DND-41 (cell line): ENCODE measurements around the gene TUBGCP4.

Experiments
- EZH2 ChIP-seq: IDR thresholded peaks from 3 replicates; pipeline ENCODE4 v1.6.1; 2012; ENCODE audit warnings: borderline replicate concordance, low read depth, mild to moderate bottlenecking, moderate library complexity, low read length, inconsistent platforms; ENCODE audit not compliant: severe bottlenecking
- TF ChIP-seq, protein P1 (sequence below): IDR thresholded peaks from 2 replicates; pipeline ENCODE4 v1.5.1; 2012; ENCODE audit warnings: borderline replicate concordance, low read length, moderate library complexity, mild to moderate bottlenecking; ENCODE audit not compliant: poor library complexity, severe bottlenecking; ENCODE audit errors: extremely low read depth

DNA sequence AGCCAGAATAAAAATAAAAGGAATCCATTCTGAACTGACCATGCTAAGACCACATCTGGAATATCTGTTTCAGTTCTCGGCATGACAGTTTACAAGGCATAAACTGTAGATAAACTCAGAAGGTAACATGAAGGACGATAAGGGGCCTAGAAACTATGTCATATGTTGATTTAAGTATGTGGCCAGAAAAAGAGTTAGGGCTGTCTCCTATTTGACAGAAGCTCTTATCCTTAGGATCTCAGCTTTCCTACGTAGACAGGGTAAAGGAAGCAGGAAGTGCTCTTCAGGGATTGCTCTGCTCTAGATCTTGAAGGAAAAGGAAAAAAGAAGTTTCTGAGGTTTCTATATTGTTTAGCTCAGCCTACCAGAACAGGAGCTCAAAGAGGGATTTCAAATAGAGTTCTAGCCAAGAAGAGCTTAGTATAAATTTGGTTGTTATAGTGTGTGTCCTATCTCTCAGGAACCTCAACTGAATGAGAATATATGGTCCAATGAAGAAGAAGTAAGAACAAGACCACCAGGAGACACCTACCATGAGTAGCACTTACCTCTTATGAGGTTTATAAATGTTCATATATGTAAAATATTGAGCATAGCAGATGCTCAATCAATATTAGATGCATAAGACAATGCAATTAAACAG, 62.9 kb downstream of the TUBGCP4 start:
- TF ChIP-seq, protein P1, sequence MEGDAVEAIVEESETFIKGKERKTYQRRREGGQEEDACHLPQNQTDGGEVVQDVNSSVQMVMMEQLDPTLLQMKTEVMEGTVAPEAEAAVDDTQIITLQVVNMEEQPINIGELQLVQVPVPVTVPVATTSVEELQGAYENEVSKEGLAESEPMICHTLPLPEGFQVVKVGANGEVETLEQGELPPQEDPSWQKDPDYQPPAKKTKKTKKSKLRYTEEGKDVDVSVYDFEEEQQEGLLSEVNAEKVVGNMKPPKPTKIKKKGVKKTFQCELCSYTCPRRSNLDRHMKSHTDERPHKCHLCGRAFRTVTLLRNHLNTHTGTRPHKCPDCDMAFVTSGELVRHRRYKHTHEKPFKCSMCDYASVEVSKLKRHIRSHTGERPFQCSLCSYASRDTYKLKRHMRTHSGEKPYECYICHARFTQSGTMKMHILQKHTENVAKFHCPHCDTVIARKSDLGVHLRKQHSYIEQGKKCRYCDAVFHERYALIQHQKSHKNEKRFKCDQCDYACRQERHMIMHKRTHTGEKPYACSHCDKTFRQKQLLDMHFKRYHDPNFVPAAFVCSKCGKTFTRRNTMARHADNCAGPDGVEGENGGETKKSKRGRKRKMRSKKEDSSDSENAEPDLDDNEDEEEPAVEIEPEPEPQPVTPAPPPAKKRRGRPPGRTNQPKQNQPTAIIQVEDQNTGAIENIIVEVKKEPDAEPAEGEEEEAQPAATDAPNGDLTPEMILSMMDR: no peak
- no peak for TF ChIP-seq EZH2
